Gastroesophageal sphincter (tissue), 4 donors: ENCODE measurements around the gene ZNF385D. TPM values are rescaled to one million over a fixed set of nuclear protein-coding genes. Genes with fewer than 3 reads are reported as not detected.
A peak's percentile ranks its signal among the peaks of the same experiment; 100 is the strongest.
"Not testable (repeated sequence)": the region's sequence is repeated elsewhere in the genome, so short reads cannot be mapped to it uniquely, and the experiment has no call there.

Source experiments
- ATAC-seq: fragments of 150-250 bp; one replicate; pipeline ENCODE4 v1.9.1; 2016; ENCODE audit warnings: mild to moderate bottlenecking, moderate library complexity
- H3K27ac ChIP-seq, 4 donors: fragments of 200-600 bp; sonication (generic) in 3 of 4; 1 replicate in 3 of 4; 2 replicates in 1 of 4; pipeline ENCODE4 v1.5.1; 2016 to 2019
- H3K27me3 ChIP-seq: fragments of 200-600 bp; sonication (generic); one replicate; pipeline ENCODE4 v1.5.1; 2019
- H3K36me3 ChIP-seq, 2 donors: fragments of 200-600 bp; sonication (generic); one replicate each; pipeline ENCODE4 v1.5.1; 2019; ENCODE audit warnings: control low read depth in 1 of 2
- H3K4me1 ChIP-seq, 3 donors: fragments of 200-600 bp; sonication (generic); 1 replicate in 2 of 3; 2 replicates in 1 of 3; pipeline ENCODE4 v1.5.1; 2016 to 2019; ENCODE audit warnings: control low read depth in 2 of 3
- H3K4me3 ChIP-seq, 2 donors: fragments of 200-600 bp; sonication (generic); one replicate each; pipeline ENCODE4 v1.5.1; 2019; ENCODE audit warnings: mild to moderate bottlenecking in 1 of 2, moderate library complexity in 1 of 2
- H3K9me3 ChIP-seq, 3 donors: fragments of 200-600 bp; sonication (generic); one replicate each; pipeline ENCODE4 v1.5.1; 2017 to 2019; ENCODE audit warnings: control low read depth in 2 of 3
- CTCF ChIP-seq, 4 experiments: fragments of 200-600 bp in 2 of 4; fragments of 450-650 bp in 2 of 4; sonication (generic) in 1 of 4; IDR thresholded peaks; one replicate each; pipeline ENCODE4 v1.5.1; 2017 to 2019; ENCODE audit warnings: antibody characterized with exemption in 4 of 4, mild to moderate bottlenecking in 2 of 4, moderate library complexity in 2 of 4
- EP300 ChIP-seq: sonication (generic); formaldehyde crosslinking; IDR thresholded peaks from one replicate; pipeline ENCODE4 v1.6.1; 2017; ENCODE audit warnings: antibody characterized with exemption, mild to moderate bottlenecking
- POLR2A ChIP-seq, 2 donors: fragments of 450-650 bp; IDR thresholded peaks; one replicate each; pipeline ENCODE4 v1.6.1; 2017; ENCODE audit warnings: antibody characterized with exemption in 2 of 2, mild to moderate bottlenecking in 2 of 2, moderate library complexity in 1 of 2
- POLR2AphosphoS5 ChIP-seq: sonication (generic); formaldehyde crosslinking; IDR thresholded peaks from one replicate; pipeline ENCODE4 v1.6.1; 2017; ENCODE audit warnings: antibody characterized with exemption
- WGBS, 2 donors: methylation state at CpG; one replicate each; pipeline ENCODE4 v1.1.5; 2018; ENCODE audit warnings: low coverage in 1 of 2; 5-methylcytosine and 5-hydroxymethylcytosine counted together
- total RNA-seq, 4 donors: library from RNA; depleted of rRNA; stranded (reverse); fragments of >200 nt; gene quantifications; one replicate each; pipeline ENCODE4 v1.1.0, GENCODE V29; 2016

The ZNF385D gene
- total RNA-seq, 4 donors from 2014 or later = 8.1 to 17.9 (median 11.3) TPM

- no peaks in the 10 kb centered on the region for H3K4me1 ChIP-seq
- H3K36me3 ChIP-seq = no peaks in the 10 kb centered on the region
- 67 to 91% methylated on average over 1 of the region's 1 CpG for WGBS, 2 donors
- H3K4me3 ChIP-seq = no peak overlapping the region
- no peak for ATAC-seq
- no peak for TF ChIP-seq EP300
- TF ChIP-seq CTCF (IDR thresholded peaks at IDR 0.05) = no peak
- TF ChIP-seq POLR2A (IDR thresholded peaks at IDR 0.05) = no peak
- no peak for TF ChIP-seq POLR2AphosphoS5
- no peaks in the 10 kb centered on the region for H3K27me3 ChIP-seq
- H3K9me3 ChIP-seq = no peaks in the 10 kb centered on the region
- no peak overlapping the region for H3K27ac ChIP-seq
Measured at GRCh38 chr3:21487520-21487919, 263.5 kb downstream of the ZNF385D start.

- H3K9me3 ChIP-seq, ATAC-seq, H3K27ac ChIP-seq, H3K4me3 ChIP-seq, H3K4me1 ChIP-seq, H3K27me3 ChIP-seq, H3K36me3 ChIP-seq: not testable (repeated sequence)
- 9 to 30% methylated on average over 1 of the region's 4 CpGs for WGBS, 2 donors
Measured at GRCh38 chr3:21486024-21486935, 264.7 kb downstream of the ZNF385D start.

GRCh38 chr3:21484828-21485144 is 266.2 kb downstream of the ZNF385D start:
- no peak for ATAC-seq
- 80% methylated on average over 1 of the region's 1 CpG; no CpG with 5 or more reads in 1 of the 2 donors for WGBS, 2 donors
- H3K36me3 ChIP-seq = no peaks in the 10 kb centered on the region
- no peaks in the 10 kb centered on the region for H3K9me3 ChIP-seq
- no peak overlapping the region for H3K27ac ChIP-seq
- no peaks in the 10 kb centered on the region for H3K27me3 ChIP-seq
- TF ChIP-seq POLR2AphosphoS5 (no peak), EP300 (no peak), CTCF (IDR thresholded peaks at IDR 0.05) (no peak), POLR2A (IDR thresholded peaks at IDR 0.05) (no peak)
- H3K4me1 ChIP-seq = no peaks in the 10 kb centered on the region
- H3K4me3 ChIP-seq = no peak overlapping the region

- 47 to 78% methylated on average over 3 to 4 of the region's 5 CpGs for WGBS, 2 donors
- Histone ChIP-seq H3K4me3 (no peak overlapping the region), H3K27me3 (no peaks in the 10 kb centered on the region), H3K36me3 (no peaks in the 10 kb centered on the region), H3K9me3 (no peaks in the 10 kb centered on the region), H3K4me1 (no peaks in the 10 kb centered on the region), H3K27ac (no peak overlapping the region)
- peak; percentile 28 for ATAC-seq
- TF ChIP-seq POLR2A (IDR thresholded peaks at IDR 0.05) = no peak
- TF ChIP-seq CTCF (IDR thresholded peaks at IDR 0.05) = peak; percentile 23 to 62 (median 30)
- no peak for TF ChIP-seq POLR2AphosphoS5
- no peak for TF ChIP-seq EP300
Measured at GRCh38 chr3:21484057-21484827, 266.8 kb downstream of the ZNF385D start.

- H3K9me3 ChIP-seq = no peaks in the 10 kb centered on the region
- no peak overlapping the region for H3K27ac ChIP-seq
- TF ChIP-seq CTCF (IDR thresholded peaks at IDR 0.05) (no peak), POLR2AphosphoS5 (no peak), POLR2A (IDR thresholded peaks at IDR 0.05) (no peak), EP300 (no peak)
- H3K27me3 ChIP-seq = no peaks in the 10 kb centered on the region
- no peaks in the 10 kb centered on the region for H3K4me1 ChIP-seq
- no peak overlapping the region for H3K4me3 ChIP-seq
- no peaks in the 10 kb centered on the region for H3K36me3 ChIP-seq
- no peak for ATAC-seq
- WGBS, 2 donors = 73% methylated on average over 1 of the region's 1 CpG; no CpG with 5 or more reads in 1 of the 2 donors
Measured at GRCh38 chr3:21481991-21482390, 269.0 kb downstream of the ZNF385D start.
